Cardiac muscle cell (in vitro differentiated cells and primary cell): ENCODE measurements around the gene TTC39A. TPM values are rescaled to one million over a fixed set of nuclear protein-coding genes. Genes with fewer than 3 reads are reported as not detected.

Experiments
- DNase-seq, 2 donors: peaks; one replicate each; pipeline versions ENCODE4 v3.0.0 to v3.0.0-alpha.2; 2010 to 2017; ENCODE audit warnings: low read depth in 1 of 2, low spot score in 1 of 2
- H3K27ac ChIP-seq: fragments of 200-600 bp; sonication (generic); 2 replicates; pipeline ENCODE4 v1.5.1; 2016
- H3K27me3 ChIP-seq: fragments of 200-600 bp; sonication (generic); 2 replicates; pipeline ENCODE4 v1.6.0; 2016; ENCODE audit warnings: control low read depth
- H3K36me3 ChIP-seq: fragments of 200-600 bp; sonication (generic); 2 replicates; pipeline ENCODE4 v1.5.1; 2016; ENCODE audit warnings: control low read depth
- H3K4me1 ChIP-seq: fragments of 200-600 bp; sonication (generic); 2 replicates; pipeline ENCODE4 v1.8.1; 2017; ENCODE audit warnings: low read depth, mild to moderate bottlenecking, mixed run types
- H3K4me3 ChIP-seq: fragments of 200-600 bp; sonication (generic); 2 replicates; pipeline ENCODE4 v1.5.1; 2016; ENCODE audit warnings: mild to moderate bottlenecking
- H3K9me3 ChIP-seq: fragments of 200-600 bp; sonication (generic); 2 replicates; pipeline ENCODE4 v1.5.1; 2017; ENCODE audit warnings: low read depth, mild to moderate bottlenecking, control low read depth
- CTCF ChIP-seq: IDR thresholded peaks from 2 replicates; pipeline ENCODE4 v1.5.1; 2012; ENCODE audit warnings: low read depth, mild to moderate bottlenecking, low read length
- polyA plus RNA-seq: library from polyadenylated mRNA; unstranded; fragments of >200 nt; fragmentation: Nextera tagmentation; extraction: Ambion mirVana; gene quantifications from 2 replicates; pipeline ENCODE4 v1.2.1, GENCODE V29; 2016
- total RNA-seq: library from RNA; depleted of rRNA; stranded (reverse); fragments of >200 nt; gene quantifications from 2 replicates; pipeline ENCODE4 v1.2.3, GENCODE V29; 2016

The TTC39A gene
- total and polyA plus RNA-seq, 2 experiments from 2014 or later = 8.1 to 15.6 TPM

GRCh38 chr1:51309291-51309690, 21.1 kb downstream of the TTC39A start:
- no peak for TF ChIP-seq CTCF
- no peak for DNase-seq
- Histone ChIP-seq H3K9me3 (no peaks in the 10 kb centered on the region), H3K4me1 (no peaks in the 10 kb centered on the region), H3K36me3 (no peaks in the 10 kb centered on the region), H3K4me3 (no peak overlapping the region), H3K27me3 (no peaks in the 10 kb centered on the region), H3K27ac (no peak overlapping the region)

- H3K4me3 ChIP-seq = no peak overlapping the region
- no peak for TF ChIP-seq CTCF
- H3K27me3 ChIP-seq = no peaks in the 10 kb centered on the region
- H3K4me1 ChIP-seq = no peaks in the 10 kb centered on the region
- H3K36me3 ChIP-seq = no peaks in the 10 kb centered on the region
- no peaks in the 10 kb centered on the region for H3K9me3 ChIP-seq
- no peak overlapping the region for H3K27ac ChIP-seq
- no peak for DNase-seq
Observed at GRCh38 chr1:51308636-51309035, 21.7 kb downstream of the TTC39A start.

GRCh38 chr1:51306950-51307349, 23.4 kb downstream of the TTC39A start:
- H3K36me3 ChIP-seq = no peaks in the 10 kb centered on the region
- H3K9me3 ChIP-seq = no peaks in the 10 kb centered on the region
- no peak for TF ChIP-seq CTCF
- DNase-seq = no peak
- H3K4me1 ChIP-seq = no peaks in the 10 kb centered on the region
- H3K4me3 ChIP-seq = no peak overlapping the region
- H3K27me3 ChIP-seq = no peaks in the 10 kb centered on the region
- no peak overlapping the region for H3K27ac ChIP-seq

- Histone ChIP-seq H3K36me3 (no peaks in the 10 kb centered on the region), H3K4me1 (no peaks in the 10 kb centered on the region), H3K4me3 (no peak overlapping the region), H3K27me3 (no peaks in the 10 kb centered on the region), H3K9me3 (no peaks in the 10 kb centered on the region), H3K27ac (no peak overlapping the region)
- TF ChIP-seq CTCF = no peak
- no peak for DNase-seq
Observed at GRCh38 chr1:51305371-51305823, 25.0 kb downstream of the TTC39A start.

- Histone ChIP-seq H3K27ac (no peak overlapping the region), H3K36me3 (no peaks in the 10 kb centered on the region), H3K27me3 (no peaks in the 10 kb centered on the region), H3K4me3 (no peak overlapping the region), H3K9me3 (no peaks in the 10 kb centered on the region), H3K4me1 (no peaks in the 10 kb centered on the region)
- TF ChIP-seq CTCF = no peak
- no peak for DNase-seq
Observed at GRCh38 chr1:51304360-51304759, 26.0 kb downstream of the TTC39A start.
